NCI-H2196 (cell line): ENCODE results near the gene RNF213.

Experiments
- DNase-seq: peaks from one replicate; lab custom pipeline; 2025; ENCODE audit not compliant: unreplicated experiment; lab: John Stamatoyannopoulos, UW

Gene RNF213

DNA sequence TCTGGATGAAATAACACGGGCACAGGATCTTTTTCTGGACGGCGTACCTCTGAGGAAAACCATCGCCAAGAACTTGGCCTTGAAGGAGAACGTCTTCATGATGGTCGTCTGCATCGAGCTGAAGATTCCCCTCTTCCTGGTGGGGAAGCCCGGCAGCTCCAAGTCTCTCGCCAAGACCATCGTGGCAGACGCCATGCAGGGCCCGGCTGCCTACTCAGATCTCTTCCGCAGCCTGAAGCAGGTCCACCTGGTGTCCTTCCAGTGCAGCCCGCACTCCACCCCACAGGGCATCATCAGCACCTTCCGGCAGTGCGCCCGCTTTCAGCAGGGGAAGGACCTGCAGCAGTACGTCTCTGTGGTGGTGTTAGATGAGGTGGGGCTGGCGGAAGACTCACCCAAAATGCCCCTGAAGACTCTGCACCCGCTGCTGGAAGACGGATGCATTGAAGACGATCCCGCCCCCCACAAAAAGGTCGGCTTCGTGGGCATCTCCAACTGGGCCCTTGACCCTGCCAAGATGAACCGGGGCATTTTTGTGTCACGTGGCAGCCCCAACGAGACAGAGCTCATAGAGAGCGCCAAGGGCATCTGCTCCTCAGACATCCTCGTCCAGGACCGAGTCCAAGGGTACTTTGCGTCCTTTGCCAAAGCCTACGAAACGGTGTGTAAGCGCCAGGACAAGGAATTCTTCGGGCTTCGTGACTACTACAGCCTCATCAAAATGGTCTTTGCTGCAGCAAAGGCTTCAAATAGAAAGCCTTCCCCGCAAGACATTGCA is 86.0 kb downstream of the RNF213 start:
- no peak for DNase-seq

DNA sequence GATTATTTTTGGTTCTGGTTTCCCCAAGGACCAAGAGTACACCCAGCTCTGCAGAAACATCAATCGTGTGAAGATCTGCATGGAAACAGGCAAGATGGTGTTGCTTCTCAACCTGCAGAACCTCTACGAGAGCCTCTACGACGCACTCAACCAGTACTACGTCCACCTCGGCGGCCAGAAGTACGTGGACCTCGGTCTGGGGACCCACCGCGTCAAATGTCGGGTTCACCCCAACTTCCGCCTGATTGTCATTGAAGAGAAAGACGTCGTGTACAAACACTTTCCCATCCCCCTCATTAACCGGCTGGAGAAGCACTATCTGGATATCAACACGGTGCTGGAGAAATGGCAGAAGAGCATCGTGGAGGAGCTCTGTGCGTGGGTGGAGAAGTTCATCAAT is 86.9 kb downstream of the RNF213 start:
- DNase-seq: no peak

DNA sequence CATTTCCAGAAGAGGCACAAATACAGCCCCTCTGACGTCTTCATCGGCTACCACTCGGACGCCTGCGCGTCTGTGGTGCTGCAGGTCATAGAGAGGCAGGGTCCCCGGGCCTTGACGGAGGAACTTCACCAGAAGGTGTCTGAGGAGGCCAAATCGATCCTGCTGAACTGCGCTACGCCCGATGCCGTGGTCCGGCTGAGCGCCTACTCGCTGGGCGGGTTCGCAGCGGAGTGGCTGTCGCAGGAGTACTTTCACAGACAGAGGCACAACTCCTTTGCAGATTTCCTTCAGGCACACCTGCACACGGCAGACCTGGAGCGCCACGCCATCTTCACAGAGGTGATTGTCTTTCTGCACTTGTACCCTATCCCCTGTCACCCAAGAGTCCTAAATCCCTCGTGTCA is 87.3 kb downstream of the RNF213 start:
- no peak for DNase-seq

DNA sequence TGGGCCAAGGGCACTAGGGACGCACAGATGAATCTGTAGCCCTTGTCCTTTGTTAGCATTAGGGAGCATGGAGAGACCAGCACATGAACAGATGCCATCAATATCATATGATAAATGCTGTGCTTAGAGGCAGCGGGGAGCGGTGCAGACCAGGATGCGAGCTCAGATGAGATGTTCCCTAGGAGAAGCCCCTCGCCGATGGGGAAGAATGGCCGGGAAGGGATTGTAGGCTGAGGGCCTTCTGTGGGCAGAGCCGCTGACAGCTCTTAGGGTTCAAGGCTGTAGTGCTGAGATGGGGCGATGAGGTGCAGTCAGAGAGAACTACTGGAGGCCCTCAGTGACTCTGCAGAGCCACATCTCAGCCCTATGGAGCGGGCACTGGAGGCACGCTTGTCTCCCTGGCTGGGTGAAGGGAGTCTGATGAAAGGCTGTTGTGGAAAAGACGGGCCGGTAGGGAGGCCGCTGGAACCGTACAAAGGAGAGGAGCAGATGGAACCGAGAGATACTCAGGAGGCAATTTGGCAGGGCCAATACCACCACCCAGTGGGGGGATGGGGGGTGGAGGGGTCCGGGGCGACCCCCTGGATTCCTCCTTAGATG is 88.0 kb downstream of the RNF213 start:
- no peak for DNase-seq

DNA sequence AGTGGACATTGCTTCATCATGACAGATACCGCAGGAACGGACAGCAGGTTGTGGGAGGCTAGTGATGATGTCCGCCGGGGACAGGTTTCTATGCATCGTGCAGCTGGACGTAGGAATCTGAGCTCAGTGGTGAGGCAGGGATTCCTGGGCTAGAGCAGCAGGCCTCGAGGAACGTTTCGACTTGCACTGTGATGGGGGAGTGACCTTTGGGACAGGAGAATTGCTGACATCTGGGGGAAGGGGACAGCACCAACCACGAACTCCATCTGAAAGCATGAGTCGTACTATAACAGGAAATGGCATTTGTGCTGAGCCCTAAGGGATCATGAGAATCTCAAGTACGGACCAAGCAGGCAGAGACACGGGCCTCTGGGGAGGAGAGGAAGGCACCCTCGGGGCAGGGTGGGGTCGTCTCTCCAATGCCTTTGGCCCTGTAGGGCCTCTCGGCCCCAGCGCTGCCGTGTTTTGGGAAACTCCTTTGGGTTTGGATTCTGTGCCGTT is 88.5 kb downstream of the RNF213 start:
- no peak for DNase-seq

DNA sequence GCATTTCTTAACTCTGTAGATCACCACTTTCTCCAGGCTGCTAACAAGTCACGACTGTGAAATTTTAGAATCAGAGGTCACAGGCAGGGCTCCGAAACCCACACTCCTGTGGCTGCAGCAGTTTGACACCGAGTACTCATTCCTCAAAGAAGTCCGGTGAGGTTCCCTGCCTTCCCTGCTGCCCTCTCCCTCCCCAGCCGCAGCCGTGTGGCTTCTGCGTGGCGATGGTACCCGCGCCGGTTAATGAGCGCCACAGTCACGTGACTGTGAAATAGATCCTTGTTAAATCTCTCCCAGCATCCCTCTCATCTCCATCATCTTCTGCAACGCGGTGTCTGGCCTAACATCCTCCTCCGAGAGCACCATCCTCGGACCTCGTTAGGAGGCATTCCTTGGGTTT is 89.1 kb downstream of the RNF213 start:
- no peak for DNase-seq

DNA sequence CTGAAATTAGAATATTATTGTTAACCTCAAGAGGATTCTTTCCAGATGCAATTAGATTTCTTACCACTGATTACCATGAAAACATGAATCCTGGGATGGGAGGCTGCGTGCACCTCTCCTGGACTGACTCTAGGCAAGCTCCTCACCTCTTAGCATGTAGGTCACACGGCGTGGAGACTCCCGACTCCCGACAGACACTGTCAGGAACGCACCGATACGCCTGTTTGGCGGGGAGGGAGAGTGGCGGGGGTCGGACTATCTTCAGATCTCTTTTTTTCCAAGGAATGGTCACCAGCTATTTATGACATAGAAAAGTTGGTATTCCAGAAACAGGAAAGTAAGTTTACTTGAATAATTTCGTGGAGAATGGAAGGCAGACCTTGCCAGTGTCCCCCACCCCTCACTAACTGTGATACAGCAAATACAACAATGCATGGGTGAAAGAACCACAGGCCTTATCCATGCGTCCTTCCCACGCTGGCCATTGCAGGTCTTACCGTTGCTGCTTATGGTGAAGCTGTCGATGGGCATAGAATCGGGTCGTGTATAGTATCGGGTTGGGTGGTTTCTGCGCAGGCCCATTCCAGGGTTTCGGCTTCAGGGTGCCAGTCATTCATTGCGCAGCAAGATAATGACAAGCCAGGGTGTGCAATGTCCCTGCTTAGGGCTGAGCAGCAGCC is 91.7 kb downstream of the RNF213 start:
- DNase-seq: no peak

DNA sequence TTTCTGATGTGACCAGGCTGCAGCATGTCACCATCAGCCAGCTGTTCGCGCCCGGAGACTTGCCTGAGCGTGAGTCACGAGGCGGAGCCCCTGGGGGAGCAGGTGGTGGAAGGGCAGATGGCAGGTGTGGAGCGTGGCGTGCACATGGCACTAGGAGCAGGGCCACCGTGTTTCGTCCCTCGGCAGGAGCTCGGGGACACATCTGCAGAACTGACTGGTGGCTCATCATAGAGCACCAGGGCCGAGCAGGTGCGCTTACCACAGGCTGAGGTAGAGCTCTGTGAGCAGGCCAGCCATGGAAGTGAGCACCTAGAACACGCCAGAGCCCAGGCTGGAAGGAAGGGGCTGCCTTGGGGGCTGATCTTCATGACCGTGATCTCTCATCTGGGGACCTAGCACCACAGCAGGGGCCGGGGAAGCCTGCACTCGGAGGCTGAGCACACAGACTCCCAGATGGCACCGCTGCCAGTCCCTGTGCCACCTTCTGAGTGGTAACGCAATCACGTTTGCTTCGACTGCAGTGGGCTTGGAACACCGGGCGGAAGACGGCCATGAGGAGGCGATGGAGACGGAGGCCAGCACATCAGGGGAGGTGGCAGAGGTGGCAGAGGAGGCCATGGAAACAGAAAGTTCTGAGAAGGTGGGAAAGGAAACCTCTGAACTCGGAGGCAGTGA is 92.5 kb downstream of the RNF213 start:
- no peak for DNase-seq

DNA sequence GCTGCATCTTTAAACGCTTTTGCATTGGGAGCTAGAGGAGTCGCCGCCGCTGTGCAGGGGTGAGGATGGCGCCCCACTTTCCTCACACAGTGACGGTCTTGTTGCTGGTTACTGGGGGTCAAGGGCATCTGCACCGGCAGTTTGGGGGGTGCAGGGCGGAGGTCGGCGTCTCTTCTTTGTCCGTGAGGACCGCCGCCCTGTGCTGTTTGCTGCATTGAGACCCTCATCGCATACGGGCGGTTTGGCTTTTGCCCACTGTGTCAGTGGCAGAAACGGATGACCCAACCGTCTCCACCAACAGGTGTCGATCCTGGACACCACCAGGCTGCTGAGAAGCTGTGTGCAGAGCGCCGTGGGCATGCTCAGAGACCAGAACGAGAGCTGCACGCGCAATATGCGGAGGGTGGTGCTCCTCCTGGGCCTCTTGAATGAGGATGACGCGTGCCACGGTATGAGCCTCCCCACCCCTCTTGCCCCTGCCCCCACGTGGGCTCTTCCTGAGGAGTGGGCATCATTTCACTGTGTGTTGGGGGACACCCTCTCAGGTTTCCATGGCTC is 93.1 kb downstream of the RNF213 start:
- no peak for DNase-seq

DNA sequence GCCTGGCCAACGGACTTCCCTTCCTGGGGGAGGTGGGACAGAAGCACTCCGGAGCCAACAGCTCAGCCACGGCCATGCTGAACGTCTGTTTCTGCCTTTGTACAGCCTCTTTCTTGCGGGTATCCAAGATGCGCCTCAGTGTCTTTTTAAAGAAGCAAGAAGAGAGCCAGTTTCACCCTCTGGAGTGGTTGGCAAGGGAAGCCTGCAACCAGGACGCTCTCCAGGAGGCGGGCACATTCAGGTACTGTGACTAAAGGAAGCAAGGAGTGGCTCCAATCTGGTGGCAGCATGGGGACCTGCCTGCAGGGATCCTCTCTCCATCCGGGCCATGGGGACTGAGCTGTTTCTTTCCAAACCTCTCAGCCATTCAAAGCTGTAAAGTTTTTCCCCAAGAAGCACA is 93.7 kb downstream of the RNF213 start:
- DNase-seq: no peak

DNA sequence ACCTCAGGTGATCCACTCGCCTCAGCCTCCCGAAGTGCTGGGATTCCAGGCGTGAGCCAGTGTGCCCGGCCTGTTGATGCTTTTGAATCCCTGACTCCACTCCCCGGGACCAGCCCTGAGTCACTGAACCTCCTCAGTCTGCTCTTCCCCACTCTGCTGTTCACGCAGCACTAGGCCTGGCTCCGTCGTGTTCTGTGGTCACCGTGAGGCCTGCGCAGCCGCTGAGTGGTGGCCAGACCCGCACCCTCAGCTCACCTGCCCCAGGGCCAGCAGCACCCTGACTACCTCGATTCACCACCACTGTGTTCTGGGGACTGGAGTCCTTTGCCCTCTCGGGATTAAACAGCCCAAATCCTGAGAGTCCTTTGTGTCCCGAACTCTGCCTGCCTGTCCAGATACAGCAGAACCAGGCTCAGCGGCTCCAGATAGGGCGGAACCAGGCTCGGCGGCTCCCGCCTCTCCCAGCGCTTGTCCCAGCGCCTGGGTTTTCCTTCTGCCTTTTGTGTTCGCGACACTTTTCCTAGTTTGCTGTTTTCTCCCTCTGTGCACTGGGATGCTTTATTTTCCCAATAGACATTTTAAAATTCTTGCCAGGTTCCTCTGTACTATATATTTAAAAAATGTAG is 95.7 kb downstream of the RNF213 start:
- DNase-seq: no peak

DNA sequence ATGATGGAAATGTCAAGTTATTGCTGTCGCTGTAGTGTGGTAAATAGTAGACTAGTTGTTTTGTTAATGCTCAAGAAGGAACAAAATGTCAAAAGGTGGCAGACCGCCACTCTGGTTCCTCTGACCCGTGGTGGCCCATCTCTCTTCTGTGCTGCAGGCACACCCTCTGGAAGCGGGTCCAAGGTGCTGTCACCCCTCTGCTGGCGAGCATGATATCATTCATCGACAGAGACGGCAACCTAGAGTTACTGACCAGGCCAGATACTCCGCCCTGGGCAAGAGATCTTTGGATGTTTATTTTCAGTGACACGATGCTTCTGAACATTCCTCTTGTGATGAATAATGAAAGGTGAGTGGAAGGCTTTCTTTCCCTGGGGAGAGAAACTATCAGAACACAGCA is 97.5 kb downstream of the RNF213 start:
- no peak for DNase-seq

DNA sequence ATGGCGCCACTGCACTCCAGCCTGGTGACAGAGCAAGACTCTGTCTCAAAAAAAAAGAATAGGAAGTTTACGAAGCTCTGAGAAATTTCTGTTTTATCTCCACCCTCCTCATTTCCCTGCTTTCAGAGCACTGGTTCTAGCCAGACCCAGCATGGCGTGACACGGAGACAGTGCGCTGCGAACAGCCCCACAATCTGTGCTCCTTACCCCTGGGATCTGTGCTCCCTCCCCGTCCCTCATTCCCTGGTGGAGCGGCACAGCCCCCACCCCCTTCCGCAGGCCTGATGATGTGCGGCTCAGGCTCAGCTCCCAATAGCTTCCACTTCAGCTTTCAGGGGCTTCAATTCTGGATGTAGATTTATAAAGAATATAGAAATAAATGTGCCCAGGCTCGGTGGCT is 98.2 kb downstream of the RNF213 start:
- no peak for DNase-seq

DNA sequence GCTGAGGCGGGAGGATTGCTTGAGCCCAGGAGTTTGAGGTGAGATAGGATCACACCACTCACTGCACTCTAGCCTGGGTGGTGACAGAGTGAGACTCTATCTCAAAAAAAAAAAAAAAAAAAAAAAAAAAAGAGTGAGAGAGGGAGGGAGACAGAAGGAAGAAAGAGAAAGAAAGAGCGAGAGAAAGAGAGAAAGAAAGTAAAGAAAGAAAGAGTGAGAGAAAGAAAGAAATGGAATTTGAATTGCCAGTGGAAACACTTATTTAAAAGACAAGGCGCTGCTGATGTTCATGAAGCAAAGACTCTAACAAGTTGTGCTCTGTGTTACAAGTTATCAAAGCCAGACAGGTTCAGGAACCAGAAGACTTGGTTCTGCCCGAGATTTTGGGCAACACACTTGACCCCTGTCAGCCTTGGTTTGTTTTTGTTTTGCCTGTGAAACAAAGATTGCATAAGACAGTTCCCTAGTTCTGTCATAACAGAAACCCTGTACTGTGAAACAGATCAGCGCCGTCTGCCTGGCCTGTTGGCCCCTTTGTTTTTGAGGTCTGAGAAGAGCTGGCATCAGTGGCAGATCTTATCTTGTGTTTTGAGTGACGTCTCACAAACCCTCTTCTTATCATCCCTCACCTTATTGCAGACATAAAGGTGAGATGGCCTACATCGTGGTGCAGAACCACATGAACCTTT is 98.9 kb downstream of the RNF213 start:
- DNase-seq: no peak

DNA sequence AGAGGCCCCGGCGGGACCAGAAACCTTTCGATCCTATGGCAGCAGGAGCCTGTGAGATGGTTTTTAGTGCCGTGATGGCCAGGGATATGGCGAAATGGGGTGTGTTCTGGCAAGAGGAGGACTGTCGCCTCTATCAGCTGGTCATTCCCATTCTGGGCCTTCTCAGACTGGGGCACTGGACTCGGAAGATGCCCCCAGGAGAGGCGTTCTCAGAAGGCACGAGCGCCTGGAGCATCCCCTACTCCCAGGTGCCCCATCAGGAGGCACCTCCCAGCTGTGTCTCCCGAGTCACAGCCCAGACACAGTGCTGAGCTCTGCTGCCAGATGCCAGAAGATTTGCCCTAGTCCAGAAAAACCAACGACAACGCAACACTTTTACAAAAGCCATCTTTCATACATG is 99.7 kb downstream of the RNF213 start:
- no peak for DNase-seq

DNA sequence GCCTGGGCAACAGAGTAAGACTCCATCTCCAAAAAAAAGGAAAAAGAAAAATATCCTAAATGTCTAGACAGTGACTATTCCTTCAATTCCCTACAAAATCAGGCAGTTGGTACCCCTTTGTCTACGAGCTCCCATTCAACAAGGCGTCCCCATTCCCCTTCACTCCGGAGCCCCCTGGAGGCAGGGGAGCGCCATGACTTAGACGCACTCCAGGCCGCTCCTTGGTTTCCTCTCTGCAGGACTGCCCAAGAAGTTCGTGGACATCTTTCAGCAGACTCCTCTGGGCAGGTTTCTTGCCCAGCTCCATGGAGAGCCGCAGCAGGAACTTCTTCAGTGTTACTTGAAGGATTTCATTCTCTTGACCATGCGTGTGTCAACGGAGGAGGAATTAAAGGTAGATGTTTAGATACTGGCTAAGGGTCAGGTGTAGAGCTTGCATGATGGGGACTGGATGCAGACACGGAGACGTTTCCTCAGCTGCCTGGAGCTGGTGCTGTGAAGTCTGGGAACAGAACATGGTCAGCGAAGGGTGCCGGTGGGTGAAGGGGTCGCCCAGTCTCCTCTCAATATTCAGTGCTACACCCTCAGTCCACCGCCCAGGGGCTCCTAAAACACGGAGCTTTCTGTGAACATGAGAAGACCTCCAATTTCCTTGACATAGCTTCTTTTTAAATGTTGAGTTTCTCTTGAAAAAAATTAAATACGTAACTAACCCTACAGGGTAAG is 101.0 kb downstream of the RNF213 start:
- peak; percentile 39 for DNase-seq

DNA sequence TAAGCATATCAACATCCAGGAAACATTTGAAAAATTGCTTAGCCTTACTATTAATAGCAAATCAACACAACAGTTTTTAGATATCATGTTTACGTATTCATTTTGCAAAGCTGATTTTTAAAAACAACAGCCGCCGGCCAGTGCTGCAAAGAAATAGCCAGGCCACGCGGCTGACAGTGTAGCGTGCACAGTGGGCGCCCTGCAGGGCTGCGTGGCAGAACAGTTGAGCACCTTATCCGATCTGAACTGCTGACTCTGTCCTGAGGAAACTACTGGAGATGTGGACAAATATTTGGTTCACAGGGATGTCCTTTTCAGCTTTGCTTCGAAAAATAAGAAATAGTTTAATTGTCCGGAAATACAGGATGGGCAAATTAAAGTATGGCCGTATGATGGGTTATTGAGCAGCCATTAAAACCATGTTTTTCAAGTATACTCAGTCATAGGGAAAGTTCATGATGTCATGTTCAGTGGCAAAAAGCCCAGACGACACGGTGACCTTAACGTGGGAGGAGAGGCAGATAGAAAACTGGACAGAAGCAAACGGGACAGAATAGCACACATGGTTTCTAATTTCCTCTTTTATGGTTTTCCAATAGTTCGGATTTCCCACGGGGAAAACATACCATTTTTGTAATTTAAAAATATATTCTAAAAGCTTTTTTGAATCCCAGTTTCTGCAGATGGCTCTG is 101.9 kb downstream of the RNF213 start:
- no peak for DNase-seq

DNA sequence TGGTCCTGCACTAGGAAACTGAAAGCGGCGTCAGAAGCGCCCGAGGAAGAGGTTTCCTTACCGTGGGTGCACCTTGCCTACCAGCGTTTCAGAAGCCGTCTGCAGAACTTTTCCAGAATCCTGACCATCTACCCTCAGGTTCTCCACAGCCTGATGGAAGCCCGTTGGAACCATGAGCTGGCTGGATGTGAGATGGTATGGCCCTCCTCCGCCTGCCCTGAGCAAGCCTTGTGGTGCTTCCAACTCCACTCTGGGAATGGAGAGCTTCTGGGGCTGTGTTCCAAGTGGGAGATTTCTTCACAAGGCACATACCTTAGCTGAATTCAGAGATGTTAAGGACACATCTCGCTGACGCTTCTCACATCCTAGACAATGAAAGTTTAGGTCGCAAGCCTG is 102.5 kb downstream of the RNF213 start:
- DNase-seq: no peak

DNA sequence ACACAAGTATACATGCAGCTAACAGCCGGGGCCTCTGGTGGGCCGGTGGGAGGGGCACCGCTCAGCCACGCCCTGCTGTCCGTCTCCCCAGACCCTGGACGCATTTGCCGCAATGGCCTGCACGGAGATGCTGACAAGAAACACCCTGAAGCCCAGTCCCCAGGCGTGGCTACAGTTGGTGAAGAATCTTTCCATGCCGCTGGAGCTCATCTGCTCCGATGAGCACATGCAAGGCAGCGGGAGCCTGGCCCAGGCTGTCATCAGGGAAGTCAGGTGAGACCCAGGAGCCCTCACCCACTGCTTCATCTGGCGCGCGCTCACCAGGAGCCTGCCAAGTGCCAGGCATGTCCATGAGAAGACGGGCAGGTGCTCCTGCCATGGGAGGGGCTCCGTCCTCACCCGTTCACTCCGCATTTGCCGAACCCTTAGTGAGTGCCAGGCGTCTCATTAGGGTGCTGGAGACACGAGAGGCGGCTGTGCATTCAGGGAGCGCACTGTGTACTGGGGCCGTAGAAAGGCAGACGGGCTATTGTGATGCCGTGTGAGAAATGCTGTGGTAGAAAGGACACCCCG is 103.0 kb downstream of the RNF213 start:
- DNase-seq: peak; percentile 76
